ENCODE data around the gene TTC7B.

GRCh38 chr14:90544566-90544965 lies 271.7 kb downstream of the TTC7B start:
- TF ChIP-seq EZH2phosphoT487 (IDR thresholded peaks at IDR 0.05; ENCODE audit: insufficient read depth, low read depth) = no peak
- TF ChIP-seq EZH2 (IDR thresholded peaks at IDR 0.05; ENCODE audit: insufficient read depth, poor library complexity, severe bottlenecking) = no peak
